Astrocyte (in vitro differentiated cells and primary cell): ENCODE data around the gene SLC24A4. TPM values are rescaled to one million over a fixed set of nuclear protein-coding genes. Genes with fewer than 3 reads are reported as not detected.

ENCODE experiments used
- DNase-seq: peaks from one replicate; pipeline ENCODE4 v3.0.0-alpha.2; 2010; ENCODE audit warnings: low read depth
- FAIRE-seq: peaks from 2 replicates; lab custom pipeline; 2011; peaks lifted over from hg19 to GRCh38; lab: Jason Lieb, UNC
- H2AFZ ChIP-seq: 2 replicates; pipeline ENCODE4 v1.6.0; 2012; ENCODE audit warnings: low read depth, low read length, inconsistent platforms
- H3K27ac ChIP-seq: 2 replicates; pipeline ENCODE4 v1.5.1; 2011; ENCODE audit warnings: low read depth, low read length, inconsistent platforms
- H3K27me3 ChIP-seq: 2 replicates; pipeline ENCODE4 v1.6.0; 2011; ENCODE audit warnings: low read length, inconsistent platforms; ENCODE audit not compliant: insufficient read depth
- H3K36me3 ChIP-seq: 2 replicates; pipeline ENCODE4 v1.5.1; 2011; ENCODE audit warnings: low read length, inconsistent platforms; ENCODE audit not compliant: insufficient read depth
- H3K4me1 ChIP-seq: 2 replicates; pipeline ENCODE4 v1.5.1; 2011; ENCODE audit warnings: low read length, inconsistent platforms; ENCODE audit not compliant: insufficient read depth
- H3K4me2 ChIP-seq: 2 replicates; pipeline ENCODE4 v1.6.0; 2012; ENCODE audit warnings: low read length, inconsistent platforms
- H3K4me3 ChIP-seq: 2 replicates; pipeline ENCODE4 v1.5.1; 2011; ENCODE audit warnings: low read depth, mild to moderate bottlenecking, low read length, inconsistent platforms; ENCODE audit not compliant: insufficient read depth
- H3K79me2 ChIP-seq: 2 replicates; pipeline ENCODE4 v1.6.0; 2012; ENCODE audit warnings: mild to moderate bottlenecking, low read length, inconsistent platforms; ENCODE audit not compliant: insufficient read depth
- H3K9ac ChIP-seq: 2 replicates; pipeline ENCODE4 v1.6.0; 2012; ENCODE audit warnings: mild to moderate bottlenecking, low read length, inconsistent platforms
- H3K9me3 ChIP-seq: 2 replicates; pipeline ENCODE4 v1.5.1; 2012; ENCODE audit warnings: low read depth, mild to moderate bottlenecking, low read length, inconsistent platforms; ENCODE audit not compliant: insufficient read depth
- H4K20me1 ChIP-seq: 2 replicates; pipeline ENCODE4 v1.6.0; 2012; ENCODE audit warnings: low read length, inconsistent platforms; ENCODE audit not compliant: insufficient read depth
- H3K27ac Mint-ChIP-seq: one replicate; pipeline ENCODE4 v1.8.0; 2021; ENCODE audit warnings: mild to moderate bottlenecking, mixed read lengths; ENCODE audit not compliant: unreplicated experiment
- H3K27me3 Mint-ChIP-seq: one replicate; pipeline ENCODE4 v1.8.0; 2021; ENCODE audit warnings: low read depth, mixed read lengths; ENCODE audit not compliant: unreplicated experiment
- H3K36me3 Mint-ChIP-seq: one replicate; pipeline ENCODE4 v1.8.0; 2021; ENCODE audit warnings: low read depth, mixed read lengths; ENCODE audit not compliant: unreplicated experiment
- H3K4me1 Mint-ChIP-seq: one replicate; pipeline ENCODE4 v1.8.0; 2021; ENCODE audit warnings: low read depth, mixed read lengths; ENCODE audit not compliant: unreplicated experiment
- H3K4me3 Mint-ChIP-seq: one replicate; pipeline ENCODE4 v1.8.0; 2021; ENCODE audit warnings: mild to moderate bottlenecking, moderate library complexity, mixed read lengths; ENCODE audit not compliant: unreplicated experiment
- H3K9me3 Mint-ChIP-seq: one replicate; pipeline ENCODE4 v1.8.0; 2021; ENCODE audit warnings: mild to moderate bottlenecking, mixed read lengths; ENCODE audit not compliant: unreplicated experiment
- EZH2 ChIP-seq: IDR thresholded peaks from 2 replicates; pipeline ENCODE4 v1.6.1; 2012; ENCODE audit warnings: mild to moderate bottlenecking, low read length, inconsistent platforms; ENCODE audit not compliant: insufficient read depth
- total RNA-seq: library from RNA; stranded (reverse); gene quantifications from 2 replicates; pipeline ENCODE4 v1.2.1, GENCODE V29; 2021
- TF ChIP-seq, protein P1 (sequence below): IDR thresholded peaks from 2 replicates; pipeline ENCODE4 v1.5.1; 2011; ENCODE audit warnings: low read depth, mild to moderate bottlenecking, inconsistent platforms, low read length, moderate library complexity; ENCODE audit not compliant: insufficient read depth

The SLC24A4 gene
- total RNA-seq, 1 donor from 2014 or later: not detected

DNA sequence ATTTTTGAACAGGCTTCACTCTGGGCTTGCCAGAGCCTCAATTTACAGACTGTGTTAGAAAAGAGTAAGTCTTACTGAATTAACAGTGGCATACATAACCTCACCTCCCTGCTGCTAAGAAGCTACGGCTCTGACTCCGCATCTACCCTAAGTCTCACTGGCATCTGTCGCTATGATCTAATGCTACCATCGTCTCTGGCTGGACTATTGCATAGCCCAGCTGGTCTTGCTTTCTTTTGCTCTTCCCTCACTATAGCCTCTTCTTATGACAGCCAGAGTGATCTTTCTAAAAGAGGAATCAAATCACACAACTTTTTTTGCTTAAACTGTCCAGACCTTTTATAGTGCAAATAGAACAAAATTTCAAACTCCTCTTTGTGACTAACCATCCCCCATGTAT, 81.1 kb downstream of the SLC24A4 start:
- Mint-ChIP-seq H3K36me3 (no peaks in the 10 kb centered on the region), H3K27ac (no peak overlapping the region), H3K27me3 (peaks cover 4% of the 10 kb centered on the region), H3K4me1 (peaks cover 13% of the 10 kb centered on the region), H3K4me3 (no peak overlapping the region), H3K9me3 (peaks cover 23% of the 10 kb centered on the region)
- Histone ChIP-seq H2AFZ (no peak overlapping the region), H3K27ac (no peak overlapping the region), H4K20me1 (no peaks in the 10 kb centered on the region), H3K4me2 (no peak overlapping the region), H3K79me2 (no peaks in the 10 kb centered on the region), H3K36me3 (no peaks in the 10 kb centered on the region), H3K27me3 (no peaks in the 10 kb centered on the region), H3K9me3 (no peaks in the 10 kb centered on the region), H3K4me1 (peaks cover 5% of the 10 kb centered on the region), H3K4me3 (no peak overlapping the region), H3K9ac (no peak overlapping the region)
- TF ChIP-seq, protein P1, sequence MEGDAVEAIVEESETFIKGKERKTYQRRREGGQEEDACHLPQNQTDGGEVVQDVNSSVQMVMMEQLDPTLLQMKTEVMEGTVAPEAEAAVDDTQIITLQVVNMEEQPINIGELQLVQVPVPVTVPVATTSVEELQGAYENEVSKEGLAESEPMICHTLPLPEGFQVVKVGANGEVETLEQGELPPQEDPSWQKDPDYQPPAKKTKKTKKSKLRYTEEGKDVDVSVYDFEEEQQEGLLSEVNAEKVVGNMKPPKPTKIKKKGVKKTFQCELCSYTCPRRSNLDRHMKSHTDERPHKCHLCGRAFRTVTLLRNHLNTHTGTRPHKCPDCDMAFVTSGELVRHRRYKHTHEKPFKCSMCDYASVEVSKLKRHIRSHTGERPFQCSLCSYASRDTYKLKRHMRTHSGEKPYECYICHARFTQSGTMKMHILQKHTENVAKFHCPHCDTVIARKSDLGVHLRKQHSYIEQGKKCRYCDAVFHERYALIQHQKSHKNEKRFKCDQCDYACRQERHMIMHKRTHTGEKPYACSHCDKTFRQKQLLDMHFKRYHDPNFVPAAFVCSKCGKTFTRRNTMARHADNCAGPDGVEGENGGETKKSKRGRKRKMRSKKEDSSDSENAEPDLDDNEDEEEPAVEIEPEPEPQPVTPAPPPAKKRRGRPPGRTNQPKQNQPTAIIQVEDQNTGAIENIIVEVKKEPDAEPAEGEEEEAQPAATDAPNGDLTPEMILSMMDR: no peak
- TF ChIP-seq EZH2: no peak
- no peak for DNase-seq
- no peak for FAIRE-seq

DNA sequence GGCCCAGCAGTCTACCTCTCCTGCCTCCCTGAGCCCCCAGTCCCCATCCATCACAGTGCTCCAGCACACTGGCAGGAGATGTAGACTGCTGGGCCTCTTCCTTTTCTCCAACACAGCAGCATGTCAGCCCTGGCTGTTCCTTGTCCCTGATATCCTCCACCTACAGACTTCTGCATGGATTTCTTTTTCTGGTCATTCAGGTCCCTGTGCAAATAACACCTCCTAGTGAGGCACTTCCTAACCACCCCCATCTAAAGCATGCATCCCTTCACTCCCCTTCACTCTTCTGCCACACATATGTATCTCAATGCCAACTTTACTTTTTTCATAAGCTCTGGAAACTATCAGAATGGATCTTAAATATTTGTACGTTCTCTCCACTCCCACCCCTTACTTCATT, 81.5 kb downstream of the SLC24A4 start:
- peaks cover 23% of the 10 kb centered on the region for H3K9me3 Mint-ChIP-seq

DNA sequence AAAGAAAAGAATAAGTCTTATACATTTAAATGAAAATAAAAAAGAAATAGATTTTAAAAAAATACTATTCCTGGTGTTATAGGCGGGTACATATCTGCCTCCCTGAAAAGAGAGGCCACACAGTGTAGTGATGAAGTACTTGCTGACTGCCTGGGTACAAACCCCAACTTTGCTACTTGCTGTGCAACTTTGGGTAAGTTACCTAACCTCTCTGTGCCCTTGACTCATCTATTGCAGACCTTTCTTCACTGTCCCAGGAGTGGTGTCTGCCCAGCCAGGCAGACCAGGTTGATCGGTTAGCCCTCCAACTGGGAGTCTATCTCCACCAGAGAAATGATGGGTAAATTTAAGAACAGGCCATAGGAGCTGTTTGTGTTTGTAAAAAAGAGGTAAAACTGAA, 82.0 kb downstream of the SLC24A4 start:
- Mint-ChIP-seq H3K4me3 (no peak overlapping the region), H3K4me1 (peaks cover 13% of the 10 kb centered on the region), H3K36me3 (no peaks in the 10 kb centered on the region), H3K27me3 (peaks cover 4% of the 10 kb centered on the region), H3K27ac (no peak overlapping the region), H3K9me3 (peaks cover 25% of the 10 kb centered on the region)
- no peaks in the 10 kb centered on the region for H4K20me1 ChIP-seq
- H3K4me1 ChIP-seq: peaks cover 5% of the 10 kb centered on the region
- H3K27me3 ChIP-seq: no peaks in the 10 kb centered on the region
- no peak overlapping the region for H3K4me2 ChIP-seq
- FAIRE-seq (no peak), DNase-seq (no peak)
- no peaks in the 10 kb centered on the region for H3K9me3 ChIP-seq
- no peak overlapping the region for H3K27ac ChIP-seq
- H2AFZ ChIP-seq: no peak overlapping the region
- no peaks in the 10 kb centered on the region for H3K36me3 ChIP-seq
- no peak overlapping the region for H3K9ac ChIP-seq
- TF ChIP-seq EZH2: no peak
- TF ChIP-seq, protein P1: no peak
- H3K79me2 ChIP-seq: no peaks in the 10 kb centered on the region
- H3K4me3 ChIP-seq: no peak overlapping the region

More for the DNA sequence above, 81.5 kb downstream of the SLC24A4 start:
- no peaks in the 10 kb centered on the region for H3K79me2 ChIP-seq
- no peak overlapping the region for H3K4me3 Mint-ChIP-seq
- H3K4me3 ChIP-seq: no peak overlapping the region
- H3K27me3 Mint-ChIP-seq: peaks cover 4% of the 10 kb centered on the region
- no peak overlapping the region for H2AFZ ChIP-seq
- H3K27ac Mint-ChIP-seq: no peak overlapping the region
- no peaks in the 10 kb centered on the region for H4K20me1 ChIP-seq
- DNase-seq: no peak
- TF ChIP-seq, protein P1: no peak
- no peak for TF ChIP-seq EZH2
- no peak overlapping the region for H3K9ac ChIP-seq
- H3K4me2 ChIP-seq: no peak overlapping the region
- no peaks in the 10 kb centered on the region for H3K9me3 ChIP-seq
- H3K27me3 ChIP-seq: no peaks in the 10 kb centered on the region
- peaks cover 13% of the 10 kb centered on the region for H3K4me1 Mint-ChIP-seq
- FAIRE-seq: no peak
- no peaks in the 10 kb centered on the region for H3K36me3 Mint-ChIP-seq
- H3K36me3 ChIP-seq: no peaks in the 10 kb centered on the region
- peaks cover 5% of the 10 kb centered on the region for H3K4me1 ChIP-seq
- H3K27ac ChIP-seq: no peak overlapping the region
